ENCODE data around the gene MED9. TPM values are rescaled to one million over a fixed set of nuclear protein-coding genes. Genes with fewer than 3 reads are reported as not detected.

MED9 gene
- total and polyA plus RNA-seq, 2 donors (not counting 3 experiments of a cell fraction or from before 2014, with no cell fraction given) = 15.1 to 18.2 TPM

DNA sequence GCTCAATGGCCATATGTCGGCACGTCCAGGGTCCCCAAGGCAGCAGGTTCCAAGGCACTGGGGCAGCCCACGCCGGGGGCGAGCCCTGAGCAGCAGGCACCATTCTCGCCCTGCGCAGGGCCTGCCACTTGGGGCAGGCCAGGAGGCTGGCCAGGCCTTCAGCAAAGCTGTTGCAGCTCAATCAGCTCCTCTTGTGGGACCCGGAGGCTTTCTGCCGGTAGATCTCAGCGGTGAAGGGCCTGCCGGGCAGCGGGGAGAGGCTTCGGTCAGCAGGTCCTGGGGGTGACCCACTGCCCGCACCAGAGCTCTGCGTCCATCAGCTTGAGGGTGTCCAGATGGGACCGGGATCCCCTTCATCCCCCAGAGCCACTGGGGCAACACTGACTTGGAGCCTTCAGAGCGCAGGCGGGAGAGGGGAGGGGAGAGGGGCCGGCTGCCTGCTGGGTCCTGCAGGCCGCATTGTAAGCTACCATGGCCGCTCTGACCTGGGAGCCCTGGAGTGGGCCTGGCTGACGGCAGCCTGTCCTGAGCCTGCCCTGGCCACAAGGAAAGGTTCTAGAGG, 28.9 kb downstream of the MED9 start:
- Histone ChIP-seq H3K9ac (replicated peaks; ENCODE audit: extremely low read depth, insufficient read depth, low read length) (no peak overlapping the region), H3K27me3 (ENCODE audit: control insufficient read depth in 2 of 2, insufficient read depth in 2 of 2, low read length in 2 of 2) (no peaks in the 10 kb centered on the region), H3K27ac (ENCODE audit: insufficient read depth, low read depth, low read length) (no peak overlapping the region), H3K9me3 (replicated peaks; ENCODE audit: control insufficient read depth, insufficient read depth, low read length) (no peaks in the 10 kb centered on the region), H3K4me3 (replicated peaks in 1 of 3; ENCODE audit: insufficient read depth in 1 of 3, low read depth in 1 of 3, low read length in 3 of 3) (no peak overlapping the region), H3K4me2 (ENCODE audit: insufficient read depth, low read length) (no peak overlapping the region), H3K79me2 (ENCODE audit: control insufficient read depth, insufficient read depth, low read length) (no peaks in the 10 kb centered on the region), H3K36me3 (ENCODE audit: control insufficient read depth in 2 of 2, extremely low read depth in 1 of 2, insufficient read depth in 2 of 2, low read length in 2 of 2) (no peaks in the 10 kb centered on the region), H3K4me1 (ENCODE audit: control insufficient read depth, extremely low read depth, insufficient read depth, low read length) (no peaks in the 10 kb centered on the region), H3K9me1 (replicated peaks; ENCODE audit: control insufficient read depth, extremely low read depth, insufficient read depth, low read length) (no peaks in the 10 kb centered on the region), H4K20me1 (replicated peaks; ENCODE audit: control insufficient read depth, extremely low read depth, insufficient read depth, low read length) (no peaks in the 10 kb centered on the region), H2AFZ (ENCODE audit: low read depth, low read length) (no peak overlapping the region)
- no peak for FAIRE-seq
- no peak for DNase-seq (ENCODE audit: low read depth, low spot score)
- CTCF ChIA-PET = interaction anchor here (1.2 to 4.0 kb wide), 3 partner anchors 9 to 149 kb away, joined by 3 to 33 read pairs (median 6); partner anchors contain the start of gene RASD1
- TF ChIP-seq EZH2 (IDR thresholded peaks at IDR 0.05; ENCODE audit: borderline replicate concordance, low read depth, low read length, severe bottlenecking) (no peak), POLR2A (IDR thresholded peaks at IDR 0.05; ENCODE audit: low read depth, low read length) (no peak), MYC (IDR thresholded peaks at IDR 0.05; ENCODE audit: low read depth, low read length) (no peak)
- TF ChIP-seq, protein P1, sequence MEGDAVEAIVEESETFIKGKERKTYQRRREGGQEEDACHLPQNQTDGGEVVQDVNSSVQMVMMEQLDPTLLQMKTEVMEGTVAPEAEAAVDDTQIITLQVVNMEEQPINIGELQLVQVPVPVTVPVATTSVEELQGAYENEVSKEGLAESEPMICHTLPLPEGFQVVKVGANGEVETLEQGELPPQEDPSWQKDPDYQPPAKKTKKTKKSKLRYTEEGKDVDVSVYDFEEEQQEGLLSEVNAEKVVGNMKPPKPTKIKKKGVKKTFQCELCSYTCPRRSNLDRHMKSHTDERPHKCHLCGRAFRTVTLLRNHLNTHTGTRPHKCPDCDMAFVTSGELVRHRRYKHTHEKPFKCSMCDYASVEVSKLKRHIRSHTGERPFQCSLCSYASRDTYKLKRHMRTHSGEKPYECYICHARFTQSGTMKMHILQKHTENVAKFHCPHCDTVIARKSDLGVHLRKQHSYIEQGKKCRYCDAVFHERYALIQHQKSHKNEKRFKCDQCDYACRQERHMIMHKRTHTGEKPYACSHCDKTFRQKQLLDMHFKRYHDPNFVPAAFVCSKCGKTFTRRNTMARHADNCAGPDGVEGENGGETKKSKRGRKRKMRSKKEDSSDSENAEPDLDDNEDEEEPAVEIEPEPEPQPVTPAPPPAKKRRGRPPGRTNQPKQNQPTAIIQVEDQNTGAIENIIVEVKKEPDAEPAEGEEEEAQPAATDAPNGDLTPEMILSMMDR (IDR thresholded peaks at IDR 0.05; ENCODE audit: extremely low read depth in 1 of 2, insufficient read depth in 1 of 2, low read depth in 1 of 2, low read length in 2 of 2) = no peak
- dilution Hi-C loops (cut with MboI; ENCODE audit: extremely low pct_ligation_motif_present, low sequenced_read_pairs) (no loop called here), intact Hi-C loops (cut with micrococcal nuclease) (no loop called here)
- no TSS peak for BruUV-seq (replicated peaks)
- POLR2A ChIA-PET = no interaction called here

DNA sequence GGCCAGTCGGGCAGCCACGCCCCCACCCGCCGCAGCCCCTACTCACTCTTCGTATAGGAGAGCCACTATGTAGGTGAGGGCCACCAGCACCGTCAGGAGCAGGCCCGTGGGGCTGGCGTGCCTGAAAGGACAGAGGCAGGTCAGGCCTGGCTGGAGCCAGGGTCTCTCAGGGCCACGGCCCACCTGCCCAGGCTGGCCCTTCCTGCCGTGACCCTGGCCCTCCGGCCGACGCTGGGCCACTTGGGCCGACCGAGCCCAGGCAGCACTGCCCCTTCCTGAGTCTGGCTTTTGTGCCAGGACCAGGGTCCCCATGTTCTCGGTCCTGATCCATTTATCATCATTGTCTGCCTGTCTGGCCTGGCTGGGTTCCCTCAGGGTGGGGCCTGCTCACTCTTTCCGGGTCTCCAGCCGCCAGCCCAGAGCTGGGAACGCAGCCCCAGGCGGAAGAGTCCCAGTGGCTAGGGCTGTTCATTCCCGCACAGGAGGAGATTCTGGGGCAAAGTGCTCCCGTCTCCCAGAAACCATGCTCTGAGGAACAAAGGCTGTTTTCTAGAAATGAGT, 29.5 kb downstream of the MED9 start:
- CTCF ChIA-PET = interaction anchor here (1.0 to 4.0 kb wide), 3 partner anchors 10 to 150 kb away, joined by 3 to 33 read pairs (median 4); partner anchors contain the start of gene RASD1
- H3K9me3 ChIP-seq (replicated peaks; ENCODE audit: control insufficient read depth, insufficient read depth, low read length) = no peaks in the 10 kb centered on the region

More for the DNA sequence above, 29.5 kb downstream of the MED9 start:
- Histone ChIP-seq H3K9me1 (replicated peaks; ENCODE audit: control insufficient read depth, extremely low read depth, insufficient read depth, low read length) (no peaks in the 10 kb centered on the region), H2AFZ (ENCODE audit: low read depth, low read length) (no peak overlapping the region), H3K36me3 (ENCODE audit: control insufficient read depth in 2 of 2, extremely low read depth in 1 of 2, insufficient read depth in 2 of 2, low read length in 2 of 2) (no peaks in the 10 kb centered on the region), H3K4me1 (ENCODE audit: control insufficient read depth, extremely low read depth, insufficient read depth, low read length) (no peaks in the 10 kb centered on the region), H3K4me3 (replicated peaks in 1 of 3; ENCODE audit: insufficient read depth in 1 of 3, low read depth in 1 of 3, low read length in 3 of 3) (no peak overlapping the region), H4K20me1 (replicated peaks; ENCODE audit: control insufficient read depth, extremely low read depth, insufficient read depth, low read length) (no peaks in the 10 kb centered on the region), H3K9ac (replicated peaks; ENCODE audit: extremely low read depth, insufficient read depth, low read length) (no peak overlapping the region), H3K4me2 (ENCODE audit: insufficient read depth, low read length) (no peak overlapping the region), H3K27me3 (ENCODE audit: control insufficient read depth in 2 of 2, insufficient read depth in 2 of 2, low read length in 2 of 2) (no peaks in the 10 kb centered on the region), H3K79me2 (ENCODE audit: control insufficient read depth, insufficient read depth, low read length) (no peaks in the 10 kb centered on the region), H3K27ac (ENCODE audit: insufficient read depth, low read depth, low read length) (no peak overlapping the region)
- TF ChIP-seq POLR2AphosphoS5 (IDR thresholded peaks at IDR 0.05; ENCODE audit: insufficient read depth, low read depth, low read length) (no peak), FOS (IDR thresholded peaks at IDR 0.05; ENCODE audit: borderline replicate concordance, insufficient read depth, low read length) (no peak), GATA2 (IDR thresholded peaks at IDR 0.05; ENCODE audit: insufficient read depth, insufficient read length, low read depth, low read length) (no peak), JUN (IDR thresholded peaks at IDR 0.05; ENCODE audit: borderline replicate concordance, insufficient read depth, insufficient read length, low read depth) (no peak), POLR2A (IDR thresholded peaks at IDR 0.05; ENCODE audit: low read depth, low read length) (no peak), EZH2 (IDR thresholded peaks at IDR 0.05; ENCODE audit: borderline replicate concordance, low read depth, low read length, severe bottlenecking) (no peak), MYC (IDR thresholded peaks at IDR 0.05; ENCODE audit: low read depth, low read length) (no peak)
- TF ChIP-seq, protein P2, sequence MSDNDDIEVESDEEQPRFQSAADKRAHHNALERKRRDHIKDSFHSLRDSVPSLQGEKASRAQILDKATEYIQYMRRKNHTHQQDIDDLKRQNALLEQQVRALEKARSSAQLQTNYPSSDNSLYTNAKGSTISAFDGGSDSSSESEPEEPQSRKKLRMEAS (IDR thresholded peaks at IDR 0.05; ENCODE audit: insufficient read depth, insufficient read length) = no peak
- TF ChIP-seq, protein P1 (IDR thresholded peaks at IDR 0.05; ENCODE audit: extremely low read depth in 1 of 2, insufficient read depth in 1 of 2, low read depth in 1 of 2, low read length in 2 of 2) = no peak
- dilution Hi-C loops (cut with MboI; ENCODE audit: extremely low pct_ligation_motif_present, low sequenced_read_pairs) = no loop called here
- FAIRE-seq = no peak
- no TSS peak for BruUV-seq (replicated peaks)
- no peak for DNase-seq (ENCODE audit: low read depth, low spot score)
- POLR2A ChIA-PET = no interaction called here
- intact Hi-C loops (cut with micrococcal nuclease) = no loop called here

Data from endothelial cell of umbilical vein (primary cell).